Stimulated activated CD4-positive, alpha-beta T cell treated with anti-CD3 and anti-CD28 coated beads, Interleukin-2, amount 100 ng/mL, for 24 hours (primary cell): ENCODE data around the gene PCSK7.
"Not testable (repeated sequence)": the region's sequence is repeated elsewhere in the genome, so short reads cannot be mapped to it uniquely, and the experiment has no call there.

Experiments used
- DNase-seq, 2 donors: peaks; one replicate each; pipeline ENCODE4 v3.0.0-alpha.2; 2020

Gene PCSK7

GRCh38 chr11:117212697-117213355 lies 19.0 kb downstream of the PCSK7 start:
- DNase-seq = no peak

DNA sequence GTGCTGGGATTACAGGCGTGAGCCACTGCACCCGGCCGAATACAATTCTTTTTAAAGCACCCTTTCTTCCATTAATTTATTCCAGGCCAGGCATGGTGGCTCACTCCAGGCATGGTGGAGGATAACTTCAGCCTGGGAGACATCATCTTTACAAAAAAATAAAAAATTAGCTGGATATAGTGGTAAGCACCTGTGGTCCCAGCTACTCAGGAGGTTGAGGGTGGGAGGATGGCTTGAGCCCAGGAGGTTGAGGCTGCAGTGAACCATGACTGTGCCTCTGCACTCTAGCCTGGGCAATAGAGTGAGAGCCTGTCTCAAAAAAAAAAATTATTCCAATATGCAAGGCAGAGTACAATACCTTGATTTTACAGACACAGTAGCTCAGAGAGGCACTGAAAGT lies 21.3 kb downstream of the PCSK7 start:
- no peak for DNase-seq

DNA sequence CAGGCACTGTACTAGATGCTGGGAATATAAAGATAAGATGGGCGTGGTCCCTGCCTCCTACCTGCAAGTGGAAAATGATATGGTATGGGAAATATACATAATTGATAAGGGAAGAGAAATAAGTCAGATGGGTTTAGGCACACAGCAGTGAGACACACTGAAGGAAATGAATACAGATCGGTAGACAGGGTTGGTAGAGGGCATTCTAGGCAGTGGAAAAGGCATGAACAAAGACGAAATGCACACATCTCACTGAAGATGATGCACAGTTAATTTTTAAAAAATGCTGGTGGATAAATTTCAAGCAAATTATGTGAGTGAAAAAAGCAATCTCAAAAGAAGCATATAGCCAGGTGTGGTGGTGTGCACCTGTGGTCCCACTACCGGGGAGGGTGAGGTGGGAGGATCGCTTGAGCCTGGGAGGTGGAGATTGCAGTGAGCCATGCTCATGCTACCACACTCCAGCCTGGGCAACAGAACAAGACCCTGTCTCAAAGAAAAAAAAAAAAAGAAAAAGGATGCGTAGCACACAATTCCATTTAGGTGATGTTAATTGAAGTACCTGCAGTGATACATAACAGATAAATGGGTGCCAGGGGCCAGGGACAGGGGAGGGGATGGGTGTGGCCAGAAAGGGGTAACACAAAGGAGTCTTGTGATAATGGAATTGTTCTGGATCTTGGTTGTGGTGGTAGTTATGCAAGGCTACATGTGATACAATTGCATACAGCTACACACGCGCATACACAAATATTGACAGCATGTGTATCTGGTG lies 22.3 kb downstream of the PCSK7 start:
- not testable (repeated sequence) for DNase-seq

- not testable (repeated sequence) for DNase-seq
Observed at GRCh38 chr11:117208710-117209109, 23.2 kb downstream of the PCSK7 start.

- DNase-seq = not testable (repeated sequence)
Observed at GRCh38 chr11:117207481-117207880, 24.4 kb downstream of the PCSK7 start.

GRCh38 chr11:117206859-117207258 lies 25.0 kb downstream of the PCSK7 start:
- DNase-seq = not testable (repeated sequence)

GRCh38 chr11:117206111-117206510 lies 25.8 kb downstream of the PCSK7 start:
- DNase-seq = not testable (repeated sequence)

- no peak for DNase-seq
Observed at GRCh38 chr11:117205211-117205818, 26.6 kb downstream of the PCSK7 start.

GRCh38 chr11:117204283-117205080 lies 27.4 kb downstream of the PCSK7 start:
- DNase-seq = no peak

- DNase-seq = no peak
Observed at GRCh38 chr11:117203069-117203407, 28.8 kb downstream of the PCSK7 start.

GRCh38 chr11:117202386-117203068 lies 29.3 kb downstream of the PCSK7 start:
- DNase-seq = no peak

GRCh38 chr11:117201658-117202305 lies 30.1 kb downstream of the PCSK7 start:
- DNase-seq = no peak

- DNase-seq = no peak
Observed at GRCh38 chr11:117200813-117201657, 30.8 kb downstream of the PCSK7 start.

DNA sequence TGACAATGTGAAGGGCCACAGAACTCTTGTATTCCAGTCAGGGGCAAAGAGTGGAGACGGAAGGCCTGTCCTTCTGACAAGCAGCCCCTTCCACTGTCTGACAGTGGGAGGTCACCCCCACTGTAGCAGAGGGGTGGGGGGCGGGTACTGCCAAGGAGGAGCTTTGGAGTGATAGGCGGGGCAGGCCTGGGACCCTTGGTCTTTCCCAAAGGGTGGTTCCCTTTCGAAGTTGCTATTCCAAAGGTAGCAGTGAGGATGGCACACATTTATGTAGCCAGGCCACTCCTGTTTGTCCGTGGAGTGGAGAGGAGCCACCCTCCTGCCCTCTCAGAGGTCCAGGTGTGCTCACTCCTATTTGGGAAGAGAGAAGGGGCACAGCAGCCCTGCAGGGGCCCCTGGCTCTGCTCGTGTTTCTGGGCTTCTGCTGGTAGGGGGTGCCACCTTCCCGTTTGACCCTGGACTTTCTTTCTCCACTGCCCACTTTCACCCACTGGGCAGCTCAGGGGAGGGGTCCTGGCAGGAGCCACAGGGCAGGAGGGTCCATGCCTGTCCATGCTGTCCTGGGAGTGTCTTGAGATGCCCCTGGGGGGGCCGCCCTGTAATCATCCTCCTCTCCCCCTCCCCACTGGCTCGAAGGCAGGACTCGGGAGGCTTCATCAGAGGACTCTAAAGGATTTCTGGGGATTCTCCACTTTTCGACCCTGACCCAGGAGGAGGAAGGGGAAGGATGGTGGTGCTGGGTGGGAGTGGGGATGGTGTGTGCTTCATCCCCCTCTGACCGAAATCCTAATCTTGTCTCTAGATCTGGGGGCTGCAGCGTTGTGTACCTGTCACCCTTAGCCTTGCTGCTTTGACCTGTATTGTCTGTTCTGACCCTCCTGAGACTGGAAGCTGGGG lies 31.7 kb downstream of the PCSK7 start:
- DNase-seq = no peak

GRCh38 chr11:117199053-117199915 lies 32.6 kb downstream of the PCSK7 start, which contains the start of gene TAGLN:
TAGLN (plus strand) TSS chr11:117199370; CDS start chr11:117203014, 3,644 bp downstream.
- DNase-seq = no peak

DNA sequence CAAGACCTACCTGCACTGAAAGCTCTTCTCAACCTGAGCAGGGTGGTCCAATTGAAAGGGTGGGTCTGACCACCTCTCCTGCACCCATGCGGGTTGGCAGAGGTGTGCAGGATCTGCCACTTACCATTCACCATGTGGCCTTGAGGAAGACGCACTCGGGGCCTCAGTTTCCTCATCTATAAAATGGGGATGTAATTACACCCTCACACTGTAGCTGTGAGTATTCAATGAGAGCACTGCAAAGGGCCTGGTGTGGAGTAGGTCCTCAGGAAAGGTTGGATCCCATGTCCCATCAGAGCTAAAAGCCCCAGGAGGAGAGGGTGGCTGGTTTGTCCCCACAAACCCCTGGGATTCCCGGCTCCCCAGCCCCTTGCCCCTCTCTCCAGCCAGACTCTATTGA lies 33.3 kb downstream of the PCSK7 start:
- no peak for DNase-seq

GRCh38 chr11:117197516-117198456 lies 34.1 kb downstream of the PCSK7 start:
- no peak for DNase-seq

DNA sequence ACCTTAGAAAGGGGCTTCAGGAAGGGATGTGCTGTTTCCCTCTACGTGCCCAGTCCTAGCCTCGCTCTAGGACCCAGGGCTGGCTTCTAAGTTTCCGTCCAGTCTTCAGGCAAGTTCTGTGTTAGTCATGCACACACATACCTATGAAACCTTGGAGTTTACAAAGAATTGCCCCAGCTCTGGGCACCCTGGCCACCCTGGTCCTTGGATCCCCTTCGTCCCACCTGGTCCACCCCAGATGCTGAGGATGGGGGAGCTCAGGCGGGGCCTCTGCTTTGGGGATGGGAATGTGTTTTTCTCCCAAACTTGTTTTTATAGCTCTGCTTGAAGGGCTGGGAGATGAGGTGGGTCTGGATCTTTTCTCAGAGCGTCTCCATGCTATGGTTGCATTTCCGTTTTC lies 34.9 kb downstream of the PCSK7 start:
- DNase-seq = no peak
